ENCODE data around the gene ZFYVE9.
"Not testable (repeated sequence)": the region's sequence is repeated elsewhere in the genome, so short reads cannot be mapped to it uniquely, and the experiment has no call there.

Gene ZFYVE9

DNA sequence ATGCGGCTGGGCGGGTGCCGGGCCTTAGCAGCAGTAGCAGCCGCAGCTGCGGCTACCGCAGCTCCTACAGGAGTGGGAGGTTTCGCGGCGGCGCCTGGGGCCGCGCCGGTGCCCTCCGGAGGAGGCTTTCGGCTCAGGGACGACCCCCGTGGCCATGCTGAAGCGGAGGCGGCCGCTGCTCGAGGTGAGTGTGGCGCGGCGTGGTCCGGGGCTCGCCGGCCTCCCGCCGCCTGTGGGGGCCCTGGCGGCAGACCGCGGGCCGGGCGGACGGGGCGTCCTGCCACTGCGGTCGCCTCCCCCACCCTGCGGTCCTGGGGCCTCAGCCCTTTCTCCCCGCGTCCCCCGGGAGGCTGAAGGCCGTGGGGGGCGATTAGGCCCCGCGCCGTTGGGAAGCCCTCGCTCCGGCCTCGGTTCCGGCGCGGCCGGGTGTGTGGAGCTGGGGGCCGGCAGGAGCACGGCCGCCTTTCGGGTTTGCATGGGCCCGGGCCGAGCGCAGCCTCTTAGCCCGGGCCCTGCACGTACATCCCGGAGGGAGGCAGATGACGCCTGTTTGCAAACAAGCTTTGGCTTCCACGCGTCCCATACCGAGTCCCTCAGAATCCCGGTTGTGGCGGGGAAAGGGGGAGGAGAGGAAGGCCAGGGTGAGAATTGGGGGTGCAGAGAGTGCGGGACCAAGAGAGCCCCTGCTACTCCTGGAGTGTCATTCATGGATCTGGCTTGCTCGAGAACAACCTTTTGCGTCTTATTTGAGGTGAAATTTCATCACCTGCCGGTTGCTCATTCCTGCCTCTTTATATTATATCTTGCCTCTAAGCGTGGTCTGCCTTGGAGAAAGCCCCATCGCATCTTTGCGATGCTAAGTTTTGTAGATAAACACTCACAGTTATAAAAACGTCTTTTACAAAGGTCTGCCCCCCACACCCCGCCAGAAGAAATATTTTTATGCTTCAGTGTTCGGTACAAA, 613 bp downstream of the ZFYVE9 start:
- in situ Hi-C loops (cut with HindIII; ENCODE audit: low sequenced_read_pairs), result no loop called here

DNA sequence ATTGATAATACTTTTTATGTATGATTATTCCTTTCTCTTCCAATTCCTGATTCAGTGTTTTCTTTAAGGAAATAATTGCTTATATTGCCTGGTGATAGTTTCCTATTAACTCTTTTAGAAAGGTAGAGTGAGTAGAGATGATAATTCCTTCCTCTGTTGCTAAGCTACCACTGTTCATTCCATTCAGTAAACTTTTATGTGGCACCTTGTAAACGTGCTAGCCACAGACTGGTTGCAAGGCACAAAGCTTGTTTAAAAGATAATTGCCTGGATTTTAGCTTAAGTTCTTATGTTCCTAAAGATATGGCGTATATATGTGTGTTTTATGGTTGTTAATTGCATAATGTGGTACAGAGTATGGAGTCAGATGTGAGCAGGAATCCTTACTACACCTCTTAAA, 3.2 kb downstream of the ZFYVE9 start:
- in situ Hi-C loops (cut with HindIII; ENCODE audit: low sequenced_read_pairs), result no loop called here

GRCh38 chr1:52150445-52150844, 8.6 kb downstream of the ZFYVE9 start:
- in situ Hi-C loops (cut with HindIII; ENCODE audit: low sequenced_read_pairs), result loop anchor here (25.0 kb wide), 1 partner anchor 137 kb away; no protein-coding TSS in a partner anchor

- in situ Hi-C loops (cut with HindIII; ENCODE audit: low sequenced_read_pairs), result loop anchor here (25.0 kb wide), 1 partner anchor 136 kb away; no protein-coding TSS in a partner anchor
Measured at GRCh38 chr1:52150946-52151345, 9.1 kb downstream of the ZFYVE9 start.

- in situ Hi-C loops (cut with HindIII; ENCODE audit: low sequenced_read_pairs), result loop anchor here (25.0 kb wide), 1 partner anchor 135 kb away; no protein-coding TSS in a partner anchor
Measured at GRCh38 chr1:52152572-52152971, 10.7 kb downstream of the ZFYVE9 start.

- in situ Hi-C loops (cut with HindIII; ENCODE audit: low sequenced_read_pairs), result loop anchor here (25.0 kb wide), 1 partner anchor 134 kb away; no protein-coding TSS in a partner anchor
Measured at GRCh38 chr1:52153010-52153409, 11.1 kb downstream of the ZFYVE9 start.

- in situ Hi-C loops (cut with HindIII; ENCODE audit: low sequenced_read_pairs), result loop anchor here (25.0 kb wide), 1 partner anchor 133 kb away; no protein-coding TSS in a partner anchor
Measured at GRCh38 chr1:52153898-52154297, 12.0 kb downstream of the ZFYVE9 start.

- in situ Hi-C loops (cut with HindIII; ENCODE audit: low sequenced_read_pairs), result loop anchor here (25.0 kb wide), 1 partner anchor 131 kb away; no protein-coding TSS in a partner anchor
Measured at GRCh38 chr1:52156460-52156859, 14.6 kb downstream of the ZFYVE9 start.

- in situ Hi-C loops (cut with HindIII; ENCODE audit: low sequenced_read_pairs), result loop anchor here (25.0 kb wide), 1 partner anchor 130 kb away; no protein-coding TSS in a partner anchor
Measured at GRCh38 chr1:52157582-52157981, 15.7 kb downstream of the ZFYVE9 start.

GRCh38 chr1:52158218-52158617, 16.3 kb downstream of the ZFYVE9 start:
- in situ Hi-C loops (cut with HindIII; ENCODE audit: low sequenced_read_pairs), result loop anchor here (25.0 kb wide), 1 partner anchor 129 kb away; no protein-coding TSS in a partner anchor

GRCh38 chr1:52159033-52159789, 17.3 kb downstream of the ZFYVE9 start:
- in situ Hi-C loops (cut with HindIII; ENCODE audit: low sequenced_read_pairs), result loop anchor here (25.0 kb wide), 1 partner anchor 128 kb away; no protein-coding TSS in a partner anchor

DNA sequence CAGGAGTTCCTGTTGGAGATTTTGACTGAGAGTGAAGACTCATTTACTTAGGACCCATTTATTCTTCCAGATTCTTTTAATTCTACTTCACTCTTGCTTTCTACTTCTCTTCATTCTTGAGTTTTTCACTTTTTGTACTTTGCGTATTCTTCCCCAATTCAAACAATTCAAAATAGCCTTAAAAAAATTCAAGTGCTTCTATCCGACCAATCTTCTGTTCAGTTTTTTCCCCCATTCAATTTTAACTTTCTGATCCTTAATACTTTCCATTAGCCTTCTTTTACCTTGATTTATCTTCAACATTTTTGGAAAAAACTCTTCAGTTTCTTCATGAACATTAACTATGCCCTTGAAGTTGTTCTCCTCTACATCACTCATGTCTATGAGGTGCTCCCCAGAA, 21.1 kb downstream of the ZFYVE9 start:
- in situ Hi-C loops (cut with HindIII; ENCODE audit: low sequenced_read_pairs), result loop anchor here (25.0 kb wide), 1 partner anchor 124 kb away; no protein-coding TSS in a partner anchor

- in situ Hi-C loops (cut with HindIII; ENCODE audit: low sequenced_read_pairs), result loop anchor here (25.0 kb wide), 1 partner anchor 123 kb away; no protein-coding TSS in a partner anchor
Measured at GRCh38 chr1:52164604-52165003, 22.7 kb downstream of the ZFYVE9 start.

- in situ Hi-C loops (cut with HindIII; ENCODE audit: low sequenced_read_pairs), result loop anchor here (25.0 kb wide), 1 partner anchor 120 kb away; no protein-coding TSS in a partner anchor
Measured at GRCh38 chr1:52166996-52167753, 25.3 kb downstream of the ZFYVE9 start.

DNA sequence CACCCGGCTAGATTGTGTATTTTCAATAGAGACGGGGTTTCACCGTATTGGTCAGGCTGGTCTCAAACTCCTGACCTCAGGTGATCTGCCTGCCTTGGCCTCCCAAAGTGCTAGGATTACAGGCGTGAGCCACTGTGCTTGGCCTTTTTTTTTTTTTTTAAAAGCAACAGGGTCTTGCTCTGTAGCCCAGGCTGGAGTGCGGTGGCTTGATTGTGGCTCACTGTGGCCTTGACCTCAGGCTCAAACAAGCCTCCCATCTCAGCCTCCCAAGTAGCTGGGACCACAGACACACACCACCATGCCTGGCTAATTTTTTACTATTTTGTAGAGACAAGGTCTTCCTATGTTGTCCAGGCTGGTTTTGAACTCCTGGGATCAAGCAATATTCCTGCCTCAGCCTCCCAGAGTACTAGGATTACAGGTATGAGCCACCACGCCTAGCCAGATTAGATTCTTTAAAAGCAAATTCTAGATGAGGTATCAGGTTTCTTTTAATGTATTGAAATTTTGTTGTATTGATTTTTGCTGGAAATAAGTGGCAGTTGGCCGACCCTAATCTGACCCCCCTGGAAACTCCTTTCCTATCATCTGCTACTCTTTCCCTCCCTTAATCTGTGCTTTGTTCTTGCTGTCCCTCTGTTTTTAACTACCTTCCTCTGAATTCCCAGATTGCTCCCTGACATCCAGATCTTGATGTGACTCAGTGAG, 26.6 kb downstream of the ZFYVE9 start:
- in situ Hi-C loops (cut with HindIII; ENCODE audit: low sequenced_read_pairs), result loop anchor here (25.0 kb wide), 1 partner anchor 119 kb away; no protein-coding TSS in a partner anchor

GRCh38 chr1:52171149-52171548, 29.3 kb downstream of the ZFYVE9 start:
- in situ Hi-C loops (cut with HindIII; ENCODE audit: low sequenced_read_pairs), result loop anchor here (25.0 kb wide), 1 partner anchor 116 kb away; no protein-coding TSS in a partner anchor

GRCh38 chr1:52179073-52179472, 37.2 kb downstream of the ZFYVE9 start:
- in situ Hi-C loops (cut with HindIII; ENCODE audit: low sequenced_read_pairs), result no loop called here

GRCh38 chr1:52180176-52180575, 38.3 kb downstream of the ZFYVE9 start:
- in situ Hi-C loops (cut with HindIII; ENCODE audit: low sequenced_read_pairs), result no loop called here

- in situ Hi-C loops (cut with HindIII; ENCODE audit: low sequenced_read_pairs), result not testable (repeated sequence)
Measured at GRCh38 chr1:52181759-52182158, 39.9 kb downstream of the ZFYVE9 start.

All from DLD1 (cell line).